HG03064 (cell line): ENCODE results near the gene OXSR1.
A peak's percentile ranks its signal among the peaks of the same experiment; 100 is the strongest.
"Not testable (repeated sequence)": the region's sequence is repeated elsewhere in the genome, so short reads cannot be mapped to it uniquely, and the experiment has no call there.

Experiments
- ATAC-seq: cut with Tn5 transposase; IDR thresholded peaks from one replicate; pipeline ENCODE4 v1.9.1; 2021; ENCODE audit warnings: low read depth; ENCODE audit not compliant: unreplicated experiment

Gene OXSR1

DNA sequence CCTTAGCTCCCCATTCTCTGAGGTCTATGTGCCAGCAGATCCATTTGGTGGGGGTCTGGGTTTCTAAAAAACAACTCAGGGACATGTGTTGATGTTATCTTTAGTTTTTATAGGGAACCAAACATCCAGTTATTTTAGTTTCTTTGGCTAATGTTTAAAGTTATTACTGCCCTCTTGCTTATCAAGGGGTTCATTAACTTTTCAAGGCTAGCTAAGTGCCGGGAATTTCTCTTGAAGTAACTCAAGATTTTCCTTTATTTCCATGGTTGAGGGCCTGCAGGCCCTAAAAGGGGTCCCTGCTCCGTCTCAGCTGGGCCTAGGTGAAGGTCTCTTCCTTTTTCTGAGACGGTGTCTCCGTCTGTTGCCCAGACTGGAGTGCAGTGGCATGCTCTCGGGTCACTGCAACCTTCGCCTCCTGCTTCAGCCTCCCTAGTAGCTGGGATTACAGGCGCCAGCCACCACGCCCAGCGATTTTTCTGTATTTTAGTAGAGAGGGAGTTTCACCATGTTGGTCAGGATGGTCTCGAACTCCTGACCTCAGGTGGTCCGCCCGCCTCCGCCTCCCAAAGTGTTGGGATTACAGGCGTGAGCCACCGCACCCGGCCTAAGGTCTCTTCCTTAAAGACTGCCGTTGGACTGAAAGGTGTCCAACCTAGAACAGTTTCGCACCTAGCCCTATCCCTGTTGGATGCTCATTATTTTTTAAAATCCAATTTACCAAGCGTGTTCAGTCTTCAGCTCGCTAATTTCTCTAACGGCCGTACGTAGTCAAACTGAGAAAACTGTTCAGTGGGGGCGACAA, 1.3 kb upstream of the OXSR1 start:
- ATAC-seq: no peak

DNA sequence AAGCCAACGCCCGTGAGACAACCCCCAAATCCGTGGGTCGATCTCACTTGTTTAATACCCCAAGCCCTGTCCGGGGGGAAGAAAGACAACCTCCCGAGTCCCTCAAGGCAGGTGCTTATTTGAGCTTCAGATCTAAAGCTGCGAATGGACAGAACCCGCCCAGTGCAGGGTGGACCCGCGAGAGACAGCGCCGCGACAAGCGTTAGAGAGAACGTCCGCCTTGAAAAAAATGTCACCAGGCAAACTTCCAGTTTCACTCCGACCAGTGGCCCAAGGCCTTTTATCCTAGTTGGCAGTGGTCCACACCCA, 740 bp upstream of the OXSR1 start:
- no peak for ATAC-seq

DNA sequence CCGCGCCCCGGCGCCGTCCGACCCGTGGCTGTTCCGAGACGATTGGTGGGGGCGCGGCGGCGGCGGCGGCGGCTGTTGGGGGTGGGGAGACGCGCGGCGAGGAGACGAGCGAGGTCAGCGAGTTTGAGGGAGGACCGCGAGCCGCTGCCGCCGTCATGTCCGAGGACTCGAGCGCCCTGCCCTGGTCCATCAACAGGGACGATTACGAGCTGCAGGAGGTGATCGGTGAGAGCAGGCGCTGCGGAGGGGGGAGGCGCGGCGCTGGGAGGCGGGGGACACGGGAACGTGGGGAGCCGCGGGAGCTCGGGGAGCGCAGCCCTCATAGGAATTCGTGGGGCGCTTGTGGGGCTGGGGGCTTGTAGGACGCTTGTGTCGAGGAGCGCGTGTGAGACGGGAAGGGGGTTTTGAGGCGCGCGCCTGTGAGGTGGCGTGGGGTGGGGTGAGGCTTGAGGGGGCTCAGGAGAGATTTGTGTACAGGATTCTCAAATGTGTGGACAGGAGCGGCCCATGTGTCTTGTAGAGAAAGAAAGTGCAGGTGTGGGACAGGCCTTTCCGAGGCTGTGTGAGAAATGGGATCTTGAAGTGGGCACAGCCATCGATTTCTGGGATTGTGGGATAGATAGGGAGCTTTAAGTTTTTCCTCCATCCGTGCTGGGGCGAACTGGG, 518 bp downstream of the OXSR1 start:
- ATAC-seq: no peak

DNA sequence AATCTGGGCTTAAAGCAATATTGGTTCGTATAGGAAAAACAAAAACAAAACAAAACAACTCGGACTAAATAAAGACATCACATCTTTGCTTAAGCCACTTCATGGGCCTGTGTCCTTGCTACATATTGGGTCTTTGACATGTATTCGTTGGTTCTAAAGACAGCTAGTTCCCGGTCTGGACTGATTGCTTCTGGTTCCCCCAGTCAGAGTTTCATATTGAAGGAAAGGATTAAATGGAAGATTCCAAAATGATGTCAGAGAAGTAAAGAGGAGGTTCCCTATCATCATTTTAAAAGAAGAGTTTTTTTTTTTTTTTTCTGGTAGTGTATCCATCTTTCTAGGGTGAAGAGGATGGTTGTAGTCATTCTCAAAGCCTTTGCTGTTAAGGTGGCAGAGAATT, 2.3 kb downstream of the OXSR1 start:
- no peak for ATAC-seq

DNA sequence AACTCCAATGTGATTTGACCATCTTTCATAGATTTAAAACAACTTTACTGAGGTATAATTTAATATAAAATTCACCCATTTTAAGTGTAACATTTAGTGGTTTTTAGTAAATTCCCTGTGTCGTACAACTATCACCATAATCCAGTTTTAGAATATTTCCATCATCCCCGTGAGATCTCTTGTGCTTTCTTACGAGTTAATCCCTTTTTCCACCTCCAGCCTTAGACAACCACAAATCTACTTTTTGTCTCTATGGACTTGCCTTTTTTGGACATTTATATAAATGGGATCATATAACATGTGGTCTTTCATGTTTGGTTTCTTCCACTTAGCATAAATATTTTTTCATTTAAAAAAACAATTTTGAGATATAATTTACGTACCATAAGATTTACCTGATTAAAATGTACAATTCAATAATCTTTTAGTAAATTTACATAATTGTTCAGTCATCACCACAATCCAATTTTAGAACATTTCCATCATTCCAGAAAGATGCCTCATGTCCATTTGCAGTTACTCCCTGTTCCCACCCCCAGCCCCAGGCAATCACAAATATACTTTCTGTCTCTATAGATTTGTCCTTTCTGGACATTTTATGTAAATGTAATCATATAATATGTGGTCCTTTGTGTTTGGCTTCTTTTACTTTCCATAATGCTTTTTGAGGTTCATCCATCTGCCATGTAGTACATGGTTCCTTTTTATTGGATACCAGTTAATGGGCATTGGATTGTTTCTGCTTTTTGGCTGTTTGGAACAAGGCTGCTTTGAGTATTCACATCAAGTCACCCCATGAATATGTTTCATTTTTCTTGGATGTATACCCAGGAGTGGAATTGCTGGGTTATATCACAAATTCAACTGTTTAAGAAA, 3.1 kb downstream of the OXSR1 start:
- no peak for ATAC-seq

DNA sequence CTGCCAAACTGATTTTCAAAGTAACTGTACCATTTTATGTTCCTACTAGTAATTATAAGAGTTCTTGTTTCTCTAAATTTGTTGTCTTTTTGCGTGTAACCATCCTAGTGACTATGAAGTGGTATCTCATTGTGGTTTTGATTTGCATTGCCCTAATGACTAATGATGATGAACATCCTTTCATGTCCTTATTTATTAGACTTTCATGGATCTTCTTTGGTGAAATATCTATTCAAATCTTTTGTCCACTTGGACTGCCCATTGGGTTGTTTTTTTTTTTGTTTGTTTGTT, 3.6 kb downstream of the OXSR1 start:
- no peak for ATAC-seq

DNA sequence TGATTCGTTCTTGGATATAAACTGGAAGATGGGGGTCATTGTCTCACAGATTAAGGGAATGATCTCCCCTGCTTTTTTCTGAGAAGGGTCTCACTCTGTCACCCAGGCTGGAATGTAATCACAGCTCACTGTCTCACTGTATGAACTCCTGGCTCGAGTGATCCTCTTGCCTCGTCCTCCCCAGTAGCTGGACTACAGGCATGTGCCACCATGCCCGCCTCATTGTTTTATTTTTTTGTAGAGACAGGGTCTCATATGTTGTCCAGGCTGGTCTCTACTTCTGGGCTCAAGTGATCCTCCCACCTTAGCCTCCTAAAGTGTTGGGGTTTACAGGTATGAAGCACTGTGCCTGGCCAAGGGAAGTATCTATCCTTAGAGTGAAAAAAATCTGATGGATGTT, 5.4 kb downstream of the OXSR1 start:
- no peak for ATAC-seq

DNA sequence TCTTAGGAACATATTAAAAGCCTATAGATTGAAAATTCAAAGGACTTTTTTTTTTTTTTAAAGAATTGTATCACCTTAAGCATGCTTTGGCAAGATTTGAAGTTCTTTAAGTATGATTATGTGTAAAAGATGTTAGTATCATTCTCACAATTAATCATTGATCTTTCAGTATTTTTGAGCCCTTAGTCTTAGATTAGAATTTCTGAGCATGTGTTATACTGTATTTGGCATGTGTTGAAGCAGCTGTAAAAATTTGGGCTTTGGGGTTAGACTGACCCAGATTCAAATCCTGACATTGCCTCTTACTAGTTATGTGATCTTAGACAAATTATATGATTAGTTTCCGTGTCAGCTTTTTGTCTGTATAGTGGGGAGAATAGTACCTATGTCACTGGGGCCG, 6.3 kb downstream of the OXSR1 start:
- no peak for ATAC-seq

DNA sequence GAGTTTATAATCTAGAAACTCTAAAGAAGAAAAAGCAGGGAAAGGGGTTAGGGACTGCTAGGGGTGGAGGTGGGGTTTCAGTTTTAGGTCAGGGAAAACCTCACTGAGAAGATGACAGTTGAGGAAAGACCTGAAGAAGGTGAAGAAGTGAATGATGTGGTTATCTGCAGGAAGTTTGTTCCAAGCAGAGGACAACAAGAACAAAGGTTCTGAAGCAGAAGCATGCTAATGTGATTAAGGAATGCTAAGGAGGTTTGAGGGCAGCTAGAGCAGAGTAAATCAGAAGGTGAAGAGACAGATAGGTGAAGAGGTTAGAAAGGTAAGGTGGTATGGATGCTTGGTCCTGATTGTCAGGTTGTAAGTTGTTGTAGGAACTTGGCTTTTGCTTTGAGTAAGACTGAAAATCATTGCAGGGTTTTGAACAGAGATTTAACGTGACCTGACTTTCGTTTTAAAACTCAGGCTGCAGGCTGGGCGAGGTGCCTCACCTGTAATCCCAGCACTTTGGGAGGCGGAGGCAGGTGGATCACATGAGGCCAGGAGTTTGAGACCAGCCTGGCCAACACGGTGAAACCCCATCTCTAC, 8.6 kb downstream of the OXSR1 start:
- ATAC-seq: no peak

DNA sequence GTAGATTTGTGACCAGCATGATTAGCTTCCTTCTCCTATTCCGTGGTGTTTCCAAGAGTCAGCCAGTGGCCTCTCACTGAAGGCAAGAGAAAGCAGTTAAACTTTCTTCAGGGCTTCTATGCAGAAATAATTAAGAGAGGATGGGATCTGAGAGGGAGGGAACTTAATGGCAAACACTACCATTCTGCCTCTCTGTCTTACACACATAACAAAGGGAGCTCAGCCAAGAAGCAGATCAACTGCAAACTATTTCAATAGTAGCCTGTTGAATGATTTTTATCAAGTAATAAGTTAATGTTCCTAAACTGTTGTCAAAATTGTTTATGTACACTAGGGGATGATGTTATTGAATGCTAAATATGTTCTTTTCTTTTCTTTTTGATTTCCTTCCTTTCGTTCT, 11.8 kb downstream of the OXSR1 start:
- no peak for ATAC-seq

DNA sequence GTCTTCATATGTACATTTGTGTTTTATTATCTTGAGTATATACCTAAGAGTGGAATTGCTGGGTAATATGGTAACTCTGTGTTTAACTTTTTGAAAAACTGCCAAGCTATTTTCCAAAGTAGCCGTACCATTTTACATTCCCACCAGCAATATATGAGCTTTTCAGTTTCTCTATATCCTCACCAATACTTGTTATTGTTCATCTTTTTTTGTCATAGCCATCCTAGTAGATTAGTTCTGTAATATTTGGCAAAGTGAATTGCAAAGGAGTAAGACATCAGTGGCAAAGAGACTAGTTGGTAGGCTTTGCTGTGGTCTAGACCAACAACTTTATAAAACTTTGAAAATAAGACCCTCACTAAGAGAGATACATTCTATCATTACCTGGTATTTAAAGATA, 21.4 kb downstream of the OXSR1 start:
- ATAC-seq: no peak

DNA sequence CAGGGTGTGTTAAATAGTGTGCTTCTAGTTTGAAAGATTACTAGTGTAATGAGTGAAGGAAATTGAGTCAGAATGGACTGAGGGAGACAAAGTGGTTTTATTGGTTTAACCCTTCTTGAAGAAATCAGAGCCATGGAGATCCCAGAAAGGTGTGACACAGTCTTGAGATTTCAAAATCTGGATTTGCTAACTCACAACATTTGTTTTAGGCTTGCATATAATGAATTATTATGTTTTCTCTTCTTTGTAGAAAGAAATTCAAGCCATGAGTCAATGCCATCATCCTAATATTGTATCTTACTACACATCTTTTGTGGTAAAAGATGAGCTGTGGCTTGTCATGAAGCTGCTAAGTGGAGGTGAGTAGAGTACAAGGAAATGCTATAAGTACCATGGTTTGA, 25.1 kb downstream of the OXSR1 start:
- ATAC-seq: no peak

DNA sequence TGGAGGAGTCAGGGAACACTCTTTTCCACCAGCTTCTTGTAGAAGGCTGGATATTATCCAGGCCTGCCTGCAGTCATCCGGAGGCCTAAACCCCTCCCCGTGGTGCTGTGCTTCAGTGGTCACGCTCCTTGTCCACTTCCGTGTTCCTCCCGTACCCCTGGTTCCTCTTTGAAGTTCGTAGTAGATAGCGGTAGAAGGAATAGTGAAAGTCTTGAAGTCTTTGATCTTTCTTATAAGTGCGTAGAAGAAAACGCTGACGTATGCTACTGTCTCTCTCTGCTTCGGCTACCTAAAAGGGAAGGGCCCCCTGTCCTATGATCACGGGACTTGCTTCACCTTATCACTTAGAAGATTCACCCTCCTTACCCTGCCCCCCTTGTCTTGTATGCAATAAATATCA, 37.6 kb downstream of the OXSR1 start:
- ATAC-seq: not testable (repeated sequence)

DNA sequence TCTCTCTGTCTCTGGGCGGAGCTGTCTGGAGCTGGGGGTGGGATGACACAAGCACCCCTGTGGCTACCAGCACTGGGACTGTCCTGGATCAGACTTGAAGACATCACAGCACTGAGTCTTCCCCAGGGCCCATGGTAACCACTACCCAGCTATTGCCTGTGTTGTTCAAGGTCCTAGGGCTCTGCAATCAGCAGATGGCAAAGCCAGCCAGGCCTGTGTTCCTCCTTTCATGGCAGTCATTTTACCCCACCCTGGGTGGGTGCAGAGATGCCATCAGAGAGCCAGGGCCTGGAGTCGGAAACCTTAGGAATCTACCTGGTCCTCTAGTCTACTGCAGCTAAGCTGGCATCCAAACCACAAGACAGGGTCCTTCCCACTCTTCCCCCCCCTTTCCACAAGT, 38.4 kb downstream of the OXSR1 start:
- no peak for ATAC-seq

DNA sequence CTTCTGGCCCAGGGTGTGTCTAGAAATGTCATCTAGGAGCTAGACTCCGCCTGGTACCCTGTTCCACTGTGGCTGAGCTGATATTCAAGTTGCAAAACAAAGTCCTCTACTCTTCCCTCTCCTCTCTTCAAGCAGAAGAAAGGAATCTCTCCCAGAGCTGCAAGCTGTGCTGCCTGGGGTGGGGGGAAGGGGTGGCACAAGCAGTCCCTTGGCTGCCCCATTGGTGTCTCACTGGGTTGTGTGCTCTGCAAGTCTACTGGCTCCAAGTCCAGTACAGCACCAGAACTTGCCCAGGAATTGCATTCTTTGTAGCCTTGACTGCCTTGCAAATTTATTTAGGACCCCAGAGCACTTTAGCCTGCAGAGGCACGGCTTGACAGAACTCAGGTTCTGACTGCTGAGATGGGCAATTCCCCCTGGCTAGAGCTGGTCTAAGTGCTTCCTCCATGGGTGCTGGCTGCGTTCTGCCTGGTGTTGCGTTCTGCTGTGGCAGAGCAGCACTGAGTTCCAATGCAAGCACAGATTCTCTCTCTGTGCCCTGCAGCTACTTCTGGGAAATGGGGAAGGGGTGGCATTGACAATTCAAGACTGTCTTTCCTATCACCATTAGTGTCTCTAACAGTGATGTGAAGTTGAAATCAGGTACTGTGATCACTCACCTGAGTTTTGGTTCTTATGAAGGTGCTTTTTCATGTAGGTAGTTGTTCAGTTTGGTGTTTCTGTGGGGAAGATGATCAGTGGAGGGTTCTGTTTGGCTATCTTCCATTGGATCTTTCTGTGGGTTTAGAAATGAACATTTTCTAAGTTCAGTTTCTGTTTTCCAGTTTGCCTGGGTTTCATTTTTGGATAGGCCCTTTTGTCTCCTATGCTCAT, 39.5 kb downstream of the OXSR1 start:
- ATAC-seq: no peak

DNA sequence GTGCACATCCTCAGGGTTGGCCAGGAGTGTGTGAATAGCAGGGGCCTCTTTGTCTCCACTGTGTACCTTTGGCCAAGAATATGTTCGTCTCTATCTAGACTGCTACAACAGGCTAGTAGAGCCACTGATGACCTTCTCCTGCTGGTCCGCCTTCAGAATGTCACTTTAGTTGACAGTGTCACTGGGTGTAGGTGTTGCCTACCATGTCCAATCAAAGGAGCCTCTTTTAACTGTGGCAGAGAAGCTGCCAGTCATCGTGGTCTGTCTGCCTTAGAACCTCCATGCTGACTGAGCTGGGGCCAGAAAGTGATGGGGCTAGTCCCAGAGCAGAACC, 40.1 kb downstream of the OXSR1 start:
- ATAC-seq: no peak

DNA sequence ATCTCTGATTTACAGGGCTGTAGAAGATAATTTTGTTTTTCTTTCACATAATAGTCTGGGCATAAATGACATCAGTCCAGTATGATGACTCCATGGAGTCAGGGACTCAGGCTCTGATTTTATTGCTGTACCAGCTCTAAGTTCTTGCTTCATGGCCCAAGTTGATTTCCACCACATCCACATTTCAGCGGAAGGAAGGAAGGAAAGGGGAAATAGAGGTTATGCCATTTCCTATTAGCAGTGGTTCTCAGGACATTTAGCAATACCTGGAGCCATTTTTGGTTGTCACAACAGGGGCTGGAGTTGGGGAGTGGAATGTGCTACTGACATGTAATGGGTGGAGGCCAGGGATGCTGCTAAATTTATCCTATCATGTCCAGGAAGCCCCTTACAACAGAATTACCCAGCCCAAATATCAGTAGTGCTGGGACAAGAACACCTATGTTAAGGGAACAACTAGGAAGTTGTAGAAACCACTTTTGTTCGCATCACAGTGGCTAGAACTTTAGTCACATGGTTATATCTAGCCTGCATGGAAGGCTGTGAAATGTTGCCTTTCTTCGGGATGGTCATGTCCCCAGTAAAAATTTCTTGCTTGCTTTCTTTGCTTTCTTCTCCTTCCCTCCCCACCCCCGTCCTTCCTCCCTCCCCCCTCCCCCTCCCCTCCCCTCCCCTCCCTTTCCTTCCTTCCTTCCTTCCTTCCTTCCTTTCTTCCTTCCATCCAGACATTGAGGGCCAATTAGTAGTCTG, 42.1 kb downstream of the OXSR1 start:
- ATAC-seq: no peak

DNA sequence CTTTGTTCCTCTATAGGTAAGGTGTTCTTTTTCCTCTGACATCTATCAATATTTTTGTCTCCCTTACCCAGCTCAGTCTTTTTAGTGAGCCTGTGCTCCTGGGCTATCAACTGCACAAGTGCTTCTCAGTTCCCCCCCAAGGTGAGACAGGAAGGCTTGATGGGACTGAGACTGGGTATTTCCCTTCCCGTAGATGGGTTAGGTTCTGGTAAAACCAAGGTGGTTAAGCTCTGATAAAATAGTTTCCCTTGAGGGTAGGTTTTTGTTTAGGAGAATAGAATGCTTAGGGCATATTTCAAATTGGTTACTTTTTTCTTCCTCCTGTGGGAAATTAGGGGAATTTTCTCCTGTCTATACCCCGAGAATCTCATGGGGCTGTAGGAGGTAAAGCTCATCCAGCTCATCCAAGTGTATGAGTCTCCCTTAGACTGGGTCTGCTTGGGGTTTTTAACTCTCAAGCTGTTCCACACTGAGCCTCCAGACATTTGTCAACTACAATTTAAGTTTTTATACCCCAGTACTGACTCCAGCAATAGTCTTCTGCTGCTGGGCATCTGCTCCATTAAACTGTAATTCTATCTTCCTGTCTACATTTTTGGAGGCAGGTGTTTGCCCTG, 44.9 kb downstream of the OXSR1 start:
- peak; percentile 74 for ATAC-seq

DNA sequence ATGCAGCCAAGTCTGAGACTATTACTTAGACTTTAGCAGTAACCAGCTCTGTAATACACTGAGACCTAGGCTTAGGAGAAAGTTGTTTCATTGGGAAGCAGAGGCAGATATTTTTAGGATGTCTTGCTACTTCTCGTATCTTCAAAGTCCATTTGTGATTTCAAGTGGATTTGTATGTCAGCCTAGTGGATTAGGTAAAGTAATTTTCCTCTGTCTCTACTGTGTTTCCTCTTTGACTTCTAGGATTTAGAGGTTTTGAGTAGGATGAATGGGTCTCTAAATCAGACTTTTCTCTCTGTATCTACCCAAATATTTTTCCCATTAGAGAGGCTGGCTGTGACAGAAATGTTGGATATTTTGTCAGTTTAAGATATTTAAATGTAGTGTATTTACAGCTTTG, 46.8 kb downstream of the OXSR1 start:
- no peak for ATAC-seq

DNA sequence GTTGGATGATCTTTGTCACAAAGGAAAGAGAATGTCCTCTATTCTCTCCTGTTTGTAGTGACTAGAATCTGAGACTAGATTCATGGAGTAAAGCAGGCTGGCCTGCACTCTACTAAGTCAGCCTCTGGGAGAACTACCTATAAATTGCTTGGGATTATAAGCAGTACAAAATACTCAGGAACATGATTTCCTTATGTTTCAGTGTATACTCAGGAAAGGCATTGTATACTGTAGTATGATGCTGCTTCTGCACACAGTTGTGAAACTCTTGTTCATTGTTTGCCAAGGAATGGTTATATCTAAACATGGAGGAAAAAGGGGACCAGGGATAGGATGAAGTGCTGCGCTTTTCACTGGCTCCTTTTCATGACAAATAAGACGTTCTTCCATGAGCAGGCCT, 49.2 kb downstream of the OXSR1 start:
- ATAC-seq: no peak
